K562 (cell line): ENCODE measurements around the gene MEGF9. TPM values are rescaled to one million over a fixed set of nuclear protein-coding genes. Genes with fewer than 3 reads are reported as not detected.

Experiments used
- BCOR ChIP-seq: fragments of 450-650 bp; IDR thresholded peaks from 2 replicates; pipeline ENCODE4 v1.6.1; 2016
- CAMTA2 ChIP-seq: fragments of 250-450 bp; sonication (Bioruptor Pico); conservative IDR thresholded peaks from 2 replicates; pipeline ENCODE4 v1.5.1; 2022
- CBFB ChIP-seq: sonication (generic); formaldehyde crosslinking; IDR thresholded peaks from 2 replicates; pipeline ENCODE4 v1.4.0; 2020; ENCODE audit warnings: mild to moderate bottlenecking, missing genetic modification reagents
- FOXK1 ChIP-seq: sonication (generic); formaldehyde crosslinking; IDR thresholded peaks from 2 replicates; pipeline ENCODE4 v1.8.0; 2022; ENCODE audit warnings: missing genetic modification reagents, mild to moderate bottlenecking, borderline replicate concordance
- FOXP4 ChIP-seq: sonication (generic); formaldehyde crosslinking; IDR thresholded peaks from 2 replicates; pipeline ENCODE4 v1.8.0; 2022; ENCODE audit warnings: mild to moderate bottlenecking, missing genetic modification reagents, borderline replicate concordance
- GTF2F1 ChIP-seq: IDR thresholded peaks from 2 replicates; pipeline ENCODE4 v1.6.1; 2011; ENCODE audit warnings: low read depth, low read length, improper control_type of control experiment
- MTA1 ChIP-seq: fragments of 450-650 bp; IDR thresholded peaks from 2 replicates; pipeline ENCODE4 v1.6.1; 2017; ENCODE audit warnings: borderline replicate concordance
- NUFIP1 ChIP-seq: fragments of 450-650 bp; IDR thresholded peaks from 2 replicates; pipeline ENCODE4 v1.6.1; 2018; ENCODE audit not compliant: partially characterized antibody
- PML ChIP-seq: IDR thresholded peaks from 2 replicates; pipeline ENCODE4 v1.6.1; 2012; ENCODE audit warnings: low read length, inconsistent platforms
- POU5F1 ChIP-seq: fragments of 150-350 bp; IDR thresholded peaks from 2 replicates; pipeline ENCODE4 v1.6.1; 2014; ENCODE audit warnings: borderline replicate concordance, low read length, low read depth, mild to moderate bottlenecking; ENCODE audit not compliant: partially characterized antibody
- PTTG1 ChIP-seq: fragments of 450-650 bp; IDR thresholded peaks from 2 replicates; pipeline ENCODE4 v1.6.1; 2016; ENCODE audit warnings: low read depth, mild to moderate bottlenecking, missing genetic modification characterization, missing compliant biosample characterization
- SIN3B ChIP-seq: fragments of 450-650 bp; IDR thresholded peaks from 2 replicates; pipeline ENCODE4 v1.6.1; 2017; ENCODE audit warnings: low read depth, mild to moderate bottlenecking, moderate library complexity
- SMARCE1 ChIP-seq: fragments of 450-650 bp; IDR thresholded peaks from 2 replicates; pipeline ENCODE4 v1.7.1; 2016; ENCODE audit warnings: mild to moderate bottlenecking
- TCF3 ChIP-seq: sonication (generic); formaldehyde crosslinking; IDR thresholded peaks from 2 replicates; pipeline ENCODE4 v1.4.0; 2020; ENCODE audit warnings: mild to moderate bottlenecking, missing genetic modification reagents
- ZBTB11 ChIP-seq, 3 experiments: fragments of 200-800 bp in 1 of 3; fragments of 250-450 bp in 1 of 3; fragments of 450-650 bp in 1 of 3; sonication (Bioruptor Pico) in 1 of 3; sonication (Bioruptor generic) in 1 of 3; formaldehyde crosslinking in 1 of 3; IDR thresholded peaks; 2 replicates each; pipeline versions ENCODE4 v1.6.1 to v1.8.0; 2016 to 2022; ENCODE audit warnings: mild to moderate bottlenecking in 2 of 3, missing genetic modification characterization in 2 of 3, missing compliant biosample characterization in 1 of 3, moderate library complexity in 1 of 3
- ZNF174 ChIP-seq: fragments of 250-450 bp; sonication (Bioruptor Pico); IDR thresholded peaks from 2 replicates; pipeline ENCODE4 v1.4.0; 2020; ENCODE audit warnings: mild to moderate bottlenecking
- ZNF551 ChIP-seq: fragments of 250-450 bp; sonication (Bioruptor Pico); IDR thresholded peaks from 2 replicates; pipeline ENCODE4 v1.5.0; 2021; ENCODE audit warnings: mild to moderate bottlenecking, moderate library complexity
- ZNF561 ChIP-seq: fragments of 450-650 bp; formaldehyde crosslinking; conservative IDR thresholded peaks from 2 replicates; pipeline ENCODE4 v1.4.0; 2020; ENCODE audit warnings: mild to moderate bottlenecking, moderate library complexity
- ZNF639 ChIP-seq, 2 experiments: fragments of 200-800 bp in 1 of 2; sonication (Bioruptor generic) in 1 of 2; sonication (generic) in 1 of 2; formaldehyde crosslinking in 1 of 2; IDR thresholded peaks in 1 of 2; conservative IDR thresholded peaks in 1 of 2; 2 replicates each; pipeline versions ENCODE4 v1.5.0 to v1.6.1; 2016 to 2020; ENCODE audit warnings: missing compliant biosample characterization in 1 of 2, missing genetic modification characterization in 1 of 2, missing genetic modification reagents in 1 of 2
- ZNF785 ChIP-seq: fragments of 250-450 bp; sonication (Bioruptor Pico); IDR thresholded peaks from 2 replicates; pipeline ENCODE4 v1.4.0; 2020; ENCODE audit warnings: mild to moderate bottlenecking
- polyA plus RNA-seq, 8 experiments: library from polyadenylated mRNA; depleted of rRNA in 4 of 8; stranded (reverse) in 5 of 8; unstranded in 3 of 8; fragments of >200 nt; fragmentation: Nextera tagmentation in 2 of 8; fragmentation: Illumina TruSeq in 1 of 8; extraction: Ambion mirVana in 2 of 8; extraction: Trizol in 1 of 8; gene quantifications; 2 replicates each; pipeline versions ENCODE4 v1.2.1 to v1.2.3, GENCODE V29; 2011 to 2014; ENCODE audit warnings: inconsistent platforms in 1 of 8, missing spikeins in 1 of 8
- total RNA-seq, 7 experiments: library from RNA; depleted of rRNA in 6 of 7; stranded (reverse); fragments of >200 nt in 6 of 7; fragmentation: Illumina TruSeq in 2 of 7; extraction: Trizol in 2 of 7; gene quantifications; 2 replicates each; pipeline versions ENCODE4 v1.2.1 to v1.2.3, GENCODE V29; 2011 to 2021; ENCODE audit warnings: low replicate concordance in 1 of 7

MEGF9 gene
- total and polyA plus RNA-seq, 9 of the 15 experiments (the other 6 are each of a cell fraction or from before 2014, with no cell fraction given) = 2.1 to 6.2 (median 3.8) TPM

GRCh38 chr9:120580051-120580896 is 134.0 kb downstream of the MEGF9 start, which contains the start of gene CDK5RAP2 (continued):
- TF ChIP-seq MTA1 = peak; percentile 97
- TF ChIP-seq PML = peak; percentile 54; the same call in 1 of the 2 replicates
- peak; percentile 77 for TF ChIP-seq PTTG1 (tag)
- TF ChIP-seq ZNF785 (CRISPR knock-in tag) = no peak
- no peak for TF ChIP-seq CAMTA2
- TF ChIP-seq SIN3B = peak; percentile 77; the same call in 1 of the 2 replicates
- peak in 1 of 2 experiments; percentile 95; a peak in 2 of 4 replicates for TF ChIP-seq ZNF639 (CRISPR knock-in tag; conservative IDR thresholded peaks at IDR 0.05 in 1 of 2, IDR thresholded peaks at IDR 0.05 in 1 of 2)
- TF ChIP-seq BCOR = no peak
- 0 out of 2 replicates have a peak, but pooled peaks have one; percentile 67 for TF ChIP-seq ZNF561 (CRISPR knock-in tag)
- TF ChIP-seq ZNF174 (CRISPR knock-in tag) = no peak
- no peak for TF ChIP-seq ZNF551 (CRISPR knock-in tag)
- no peak for TF ChIP-seq FOXP4 (CRISPR knock-in tag)
- TF ChIP-seq POU5F1 = peak; percentile 83
- TF ChIP-seq FOXK1 = 0 out of 2 replicates have a peak, but pooled peaks have one; percentile 63
- peak in 2 of 3 experiments; percentile 53 to 97; a peak in 3 of 6 replicates for TF ChIP-seq ZBTB11 (CRISPR knock-in tag; IDR thresholded peaks at IDR 0.05)
- TF ChIP-seq SMARCE1 = no peak
- peak; percentile 63 for TF ChIP-seq NUFIP1
- TF ChIP-seq TCF3 (CRISPR knock-in tag) = no peak
- no peak for TF ChIP-seq CBFB (CRISPR knock-in tag)
- no peak; the same call in 1 of the 2 replicates for TF ChIP-seq GTF2F1
